Measurements from ENCODE around the gene KLRC2.
"Not testable (repeated sequence)": the region's sequence is repeated elsewhere in the genome, so short reads cannot be mapped to it uniquely, and the experiment has no call there.

DNA sequence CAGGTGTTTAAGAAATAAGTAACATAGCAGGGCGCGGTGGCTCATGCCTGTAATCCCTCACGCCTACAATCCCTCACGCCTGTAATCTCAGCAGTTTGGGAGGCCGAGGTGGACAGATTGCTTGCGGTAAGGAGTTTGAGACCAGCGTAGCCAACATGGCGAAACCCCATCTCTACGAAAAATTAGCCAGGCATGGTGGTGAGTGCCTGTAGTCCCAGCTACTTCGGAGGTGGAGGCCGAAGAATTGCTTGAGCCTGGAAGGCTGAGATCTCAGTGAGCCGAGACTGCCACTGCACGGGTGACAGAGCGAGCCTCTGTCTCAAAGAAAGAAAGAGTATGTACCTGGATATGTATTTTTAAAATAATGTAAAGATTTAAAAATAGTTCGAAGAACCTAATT, 39.6 kb downstream of the KLRC2 start:
- TF ChIP-seq CTCF (IDR thresholded peaks at IDR 0.05; ENCODE audit: low read depth, low read length); MYC (IDR thresholded peaks at IDR 0.05; ENCODE audit: low read depth, low read length); POLR2A (IDR thresholded peaks at IDR 0.05; ENCODE audit: extremely low read depth, insufficient read length): not testable (repeated sequence)

Data from NB4 (cell line).